GM13976 (cell line): ENCODE data around the gene COPS9.

ENCODE experiments used
- DNase-seq: peaks from one replicate; pipeline ENCODE4 v3.0.0; 2012; ENCODE audit warnings: low spot score
- in situ Hi-C: fragments of 300-500 bp; cut with MboI; formaldehyde crosslinking; loops from one replicate; pipeline ENCODE4 v1.12.0; 2022; ENCODE audit warnings: low sequenced_read_pairs, mixed read lengths, inconsistent platforms; ENCODE audit not compliant: unreplicated experiment
- TF ChIP-seq, protein P1 (sequence below): IDR thresholded peaks from 2 replicates; pipeline ENCODE4 v1.5.1; 2012; ENCODE audit warnings: borderline replicate concordance, mild to moderate bottlenecking; ENCODE audit not compliant: insufficient read depth; ENCODE audit errors: extremely low read depth, missing control alignments, control extremely low read depth

The COPS9 gene

DNA sequence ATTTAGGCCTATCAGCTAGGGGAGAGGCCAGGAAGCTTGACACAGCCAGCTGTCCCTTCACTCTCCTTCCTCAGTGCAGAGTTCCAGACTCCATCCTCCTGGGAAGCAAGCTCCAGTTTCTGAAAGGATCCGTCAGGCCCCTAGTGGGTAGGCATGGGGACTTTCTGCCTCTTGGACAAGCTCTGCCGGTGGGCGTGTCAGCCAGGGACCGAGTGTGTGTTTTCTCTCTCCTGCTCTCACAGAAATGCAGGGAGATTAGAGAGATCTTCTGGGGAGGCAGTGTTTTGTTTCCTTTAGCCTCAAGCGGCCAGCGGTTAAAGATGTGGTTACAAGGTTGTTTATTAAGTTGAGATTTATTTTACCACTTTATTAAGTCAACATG lies 34.2 kb upstream of the COPS9 start:
- TF ChIP-seq, protein P1, sequence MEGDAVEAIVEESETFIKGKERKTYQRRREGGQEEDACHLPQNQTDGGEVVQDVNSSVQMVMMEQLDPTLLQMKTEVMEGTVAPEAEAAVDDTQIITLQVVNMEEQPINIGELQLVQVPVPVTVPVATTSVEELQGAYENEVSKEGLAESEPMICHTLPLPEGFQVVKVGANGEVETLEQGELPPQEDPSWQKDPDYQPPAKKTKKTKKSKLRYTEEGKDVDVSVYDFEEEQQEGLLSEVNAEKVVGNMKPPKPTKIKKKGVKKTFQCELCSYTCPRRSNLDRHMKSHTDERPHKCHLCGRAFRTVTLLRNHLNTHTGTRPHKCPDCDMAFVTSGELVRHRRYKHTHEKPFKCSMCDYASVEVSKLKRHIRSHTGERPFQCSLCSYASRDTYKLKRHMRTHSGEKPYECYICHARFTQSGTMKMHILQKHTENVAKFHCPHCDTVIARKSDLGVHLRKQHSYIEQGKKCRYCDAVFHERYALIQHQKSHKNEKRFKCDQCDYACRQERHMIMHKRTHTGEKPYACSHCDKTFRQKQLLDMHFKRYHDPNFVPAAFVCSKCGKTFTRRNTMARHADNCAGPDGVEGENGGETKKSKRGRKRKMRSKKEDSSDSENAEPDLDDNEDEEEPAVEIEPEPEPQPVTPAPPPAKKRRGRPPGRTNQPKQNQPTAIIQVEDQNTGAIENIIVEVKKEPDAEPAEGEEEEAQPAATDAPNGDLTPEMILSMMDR, result no peak
- in situ Hi-C loops, result loop anchor here (25.0 kb wide), 1 partner anchor 267 kb away; the partner anchor contains the start of gene GPC1
- DNase-seq, result no peak

DNA sequence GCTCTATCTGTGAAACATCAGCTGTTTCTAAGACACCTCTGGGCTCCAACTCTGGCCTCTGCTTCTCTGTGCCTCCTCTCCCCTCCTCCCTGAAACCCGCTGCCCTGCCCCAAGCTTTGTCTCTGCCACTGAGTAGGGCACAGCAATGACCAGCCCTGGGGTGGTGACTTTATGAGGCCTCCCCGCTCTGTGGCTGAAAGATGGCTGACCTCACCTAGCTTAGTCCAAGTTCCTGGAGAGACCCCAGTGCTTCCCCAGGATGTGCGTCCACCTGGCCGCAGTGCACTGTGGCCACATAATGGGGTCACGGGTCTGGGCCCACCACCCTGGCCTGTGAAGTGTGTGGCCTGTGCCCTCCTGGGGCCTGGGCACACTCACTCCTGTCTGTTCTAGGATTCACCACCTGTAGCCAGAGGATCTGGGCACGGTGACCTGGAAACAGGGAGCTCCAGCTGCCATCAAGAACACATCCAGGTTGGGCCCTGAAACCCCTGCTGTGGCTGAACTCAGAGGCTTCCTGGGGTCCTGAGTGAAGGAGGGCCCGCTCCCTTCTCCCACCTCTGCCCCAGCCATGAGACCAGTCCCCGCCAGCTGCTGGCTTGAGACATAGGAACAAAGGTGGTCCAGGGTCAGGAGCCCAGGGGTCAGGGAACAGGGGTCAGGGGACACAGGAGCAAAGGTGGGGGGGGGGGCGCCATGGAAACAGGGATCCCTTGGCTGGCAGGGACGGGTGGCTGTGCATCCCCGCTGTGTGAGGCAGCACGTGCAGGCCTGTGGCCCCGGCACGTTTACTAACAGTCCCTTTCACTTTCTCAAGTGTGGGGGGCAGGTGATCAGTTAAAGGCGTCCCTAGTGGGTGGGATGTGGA lies 33.6 kb upstream of the COPS9 start:
- no peak for DNase-seq
- TF ChIP-seq, protein P1, result no peak
- in situ Hi-C loops, result loop anchor here (25.0 kb wide), 1 partner anchor 268 kb away; the partner anchor contains the start of gene GPC1

DNA sequence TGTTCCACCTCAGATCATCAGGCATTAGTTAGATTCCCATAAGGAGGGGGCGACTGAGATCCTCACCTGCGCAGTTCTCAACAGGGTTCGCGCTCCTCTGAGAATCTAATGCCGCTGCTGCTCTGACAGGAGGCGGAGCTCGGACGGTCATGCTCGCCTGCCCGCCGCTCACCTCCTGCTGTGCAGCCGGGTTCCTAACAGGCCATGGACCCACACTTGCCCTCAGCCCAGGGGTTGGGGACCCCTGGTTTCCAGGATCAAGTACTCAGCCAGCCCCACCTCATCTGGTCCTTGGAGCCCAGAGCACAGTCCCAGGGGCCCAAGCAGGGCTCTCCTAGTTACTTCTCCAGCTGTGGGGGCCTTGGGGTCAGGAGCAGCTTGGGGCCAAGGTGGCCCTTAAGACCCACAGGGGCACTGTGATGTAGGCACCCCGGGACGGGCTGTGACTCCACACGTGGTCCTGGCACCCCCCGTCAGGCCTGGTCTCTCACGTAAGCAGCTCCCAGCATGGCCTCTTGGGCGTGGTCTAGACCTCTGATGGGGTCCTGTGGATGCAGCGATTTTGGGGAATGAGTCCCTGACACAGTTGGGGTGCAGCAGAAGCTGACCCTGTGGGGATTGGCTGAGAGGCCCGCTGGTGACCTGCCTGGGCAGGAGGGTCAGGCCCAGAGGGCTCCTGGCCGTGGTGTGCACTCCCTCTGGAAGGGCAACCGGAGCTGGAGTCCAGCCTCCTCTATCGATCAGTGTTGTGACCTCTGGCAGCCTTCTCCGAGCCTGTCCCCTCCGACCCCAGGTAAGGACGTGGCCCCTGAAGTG lies 32.6 kb upstream of the COPS9 start:
- in situ Hi-C loops, result loop anchor here (25.0 kb wide), 1 partner anchor 269 kb away; the partner anchor contains the start of gene GPC1
- TF ChIP-seq, protein P1, result no peak

GRCh38 chr2:240168041-240168440 lies 31.9 kb upstream of the COPS9 start:
- no peak for DNase-seq
- in situ Hi-C loops, result loop anchor here (25.0 kb wide), 1 partner anchor 269 kb away; the partner anchor contains the start of gene GPC1
- TF ChIP-seq, protein P1, result no peak

More for the DNA sequence above, 32.6 kb upstream of the COPS9 start:
- no peak for DNase-seq

GRCh38 chr2:240167588-240167880 lies 31.4 kb upstream of the COPS9 start:
- no peak for DNase-seq
- TF ChIP-seq, protein P1, result no peak
- in situ Hi-C loops, result loop anchor here (25.0 kb wide), 1 partner anchor 270 kb away; the partner anchor contains the start of gene GPC1

- in situ Hi-C loops, result loop anchor here (25.0 kb wide), 1 partner anchor 270 kb away; the partner anchor contains the start of gene GPC1
- TF ChIP-seq, protein P1, result no peak
- DNase-seq, result no peak
Measured at GRCh38 chr2:240166761-240167587, 30.9 kb upstream of the COPS9 start.
